Measurements from ENCODE around the gene IBTK.
"Not testable (repeated sequence)": the region's sequence is repeated elsewhere in the genome, so short reads cannot be mapped to it uniquely, and the experiment has no call there.

Gene IBTK

DNA sequence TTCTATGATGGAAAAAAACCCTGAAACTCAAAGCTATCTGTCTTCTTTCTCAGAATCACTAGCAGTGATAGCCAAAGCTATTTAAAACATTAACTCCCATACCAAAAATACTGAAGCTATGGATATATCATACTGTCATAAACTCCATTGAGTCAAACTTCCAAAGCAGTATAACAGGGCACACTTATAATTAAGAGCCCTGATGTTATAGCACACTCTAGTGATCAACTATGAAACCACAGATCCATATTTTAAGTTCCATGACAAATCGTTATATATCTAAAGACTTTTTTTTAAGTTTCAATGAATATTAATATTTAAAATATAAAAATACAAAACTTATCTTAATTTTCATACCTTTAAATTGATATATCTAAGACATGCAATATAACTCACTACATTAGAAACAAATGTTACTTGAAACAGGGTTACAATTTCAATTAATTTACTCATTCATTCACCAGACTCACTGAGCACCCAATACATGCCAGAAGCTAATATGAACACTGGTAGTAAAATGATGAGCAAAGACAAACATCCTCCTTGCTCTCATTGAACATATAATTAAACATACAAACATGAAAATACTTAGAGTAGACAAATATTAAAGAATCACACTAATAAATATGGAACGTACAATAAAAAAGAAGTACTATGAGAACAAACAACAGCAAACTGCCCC lies 69.3 kb downstream of the IBTK start:
- DNase-seq (ENCODE audit: extremely low read depth in 1 of 2, low read depth in 1 of 2) = no peak

DNA sequence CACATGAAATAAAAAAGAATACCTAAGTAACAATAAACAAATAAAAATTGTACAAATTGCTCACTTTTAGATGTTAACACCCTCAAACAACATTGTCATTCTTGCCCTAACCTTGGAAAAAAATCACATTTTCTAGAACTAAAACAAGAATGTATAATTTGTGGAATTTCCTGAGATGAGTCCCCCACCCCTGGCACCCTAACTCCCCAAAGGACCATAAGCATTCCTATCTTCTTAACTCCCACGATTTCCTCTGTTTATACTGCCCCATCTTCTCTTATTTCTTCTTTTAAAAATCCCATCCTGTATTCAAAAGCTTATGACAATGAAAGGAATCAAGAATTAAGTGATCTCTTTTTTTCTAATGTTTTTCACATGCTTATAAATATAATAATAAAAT lies 70.9 kb downstream of the IBTK start:
- DNase-seq (ENCODE audit: extremely low read depth in 1 of 2, low read depth in 1 of 2) = no peak

DNA sequence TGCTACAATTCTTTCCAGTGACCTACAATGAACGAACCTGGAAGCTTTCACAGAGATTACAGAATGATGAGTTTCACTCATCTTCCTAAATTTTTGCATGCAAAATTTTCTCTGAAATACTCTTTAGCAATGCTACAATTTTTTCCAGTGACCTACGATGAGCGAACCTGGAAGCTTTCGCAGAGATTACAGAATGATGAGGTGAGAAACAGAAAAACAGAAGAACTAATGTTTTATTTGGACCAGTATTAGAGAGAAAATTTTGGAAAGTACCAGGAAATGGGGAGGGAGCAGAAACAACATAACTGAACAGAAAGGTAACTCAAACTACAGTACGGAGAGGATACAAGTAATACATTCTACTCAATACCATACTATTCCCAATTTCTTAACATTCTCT lies 75.0 kb downstream of the IBTK start:
- DNase-seq (ENCODE audit: extremely low read depth in 1 of 2, low read depth in 1 of 2) = no peak

DNA sequence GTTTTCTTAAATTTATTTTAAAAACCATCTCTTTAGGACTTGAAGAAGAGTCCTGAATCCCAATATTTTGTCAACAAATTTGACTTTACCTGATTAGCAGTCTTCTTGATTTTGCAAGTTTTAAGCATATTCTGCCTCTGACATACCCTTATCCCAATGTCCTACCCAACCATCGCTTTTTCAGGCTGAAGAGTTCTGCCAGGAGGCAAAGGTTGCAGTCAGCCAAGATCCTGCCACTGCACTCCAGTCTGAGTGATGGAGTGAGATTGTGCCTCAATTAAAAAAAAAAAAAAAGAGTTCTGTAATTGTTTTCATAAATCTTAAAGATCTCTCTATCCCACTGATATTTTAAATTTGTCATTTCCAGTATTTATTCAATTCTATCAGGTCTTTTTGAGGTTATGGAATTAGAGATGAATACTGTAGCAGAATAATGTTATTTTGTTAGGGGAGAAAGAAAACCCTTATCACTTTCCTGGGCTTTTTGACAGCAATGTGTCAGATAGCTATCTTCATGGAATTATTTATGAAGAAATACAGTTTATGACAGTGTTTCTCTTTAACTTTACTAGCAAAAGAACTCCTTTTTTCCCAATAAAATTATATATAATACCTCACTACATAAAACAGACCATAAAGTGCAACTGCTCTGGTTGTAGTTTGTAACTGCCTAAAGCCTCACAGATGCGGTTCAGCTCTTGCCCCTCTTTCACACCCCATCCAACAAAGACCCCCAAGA lies 78.2 kb downstream of the IBTK start:
- DNase-seq (ENCODE audit: extremely low read depth in 1 of 2, low read depth in 1 of 2) = no peak

DNA sequence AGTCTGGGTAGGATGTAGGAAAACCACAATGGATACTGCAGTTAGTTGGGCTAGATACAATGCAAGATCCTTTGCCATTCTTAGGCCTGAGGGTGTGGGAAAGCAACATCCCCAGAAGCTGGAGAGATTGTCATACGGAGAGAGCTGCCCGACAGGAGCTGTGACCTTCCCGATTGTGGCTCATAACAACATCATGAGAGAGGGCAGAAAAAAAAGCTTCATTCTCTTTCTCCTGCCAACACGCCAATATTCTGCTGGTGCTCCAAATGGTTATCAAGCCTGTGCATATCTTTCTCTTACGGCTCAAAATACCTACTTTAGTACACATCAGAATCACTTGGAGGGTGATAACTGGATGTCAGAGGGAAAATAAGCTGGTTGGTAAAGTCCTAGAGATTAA lies 81.1 kb downstream of the IBTK start:
- no peak for DNase-seq (ENCODE audit: extremely low read depth in 1 of 2, low read depth in 1 of 2)

- no peak for DNase-seq (ENCODE audit: extremely low read depth in 1 of 2, low read depth in 1 of 2)
Measured at GRCh38 chr6:82160255-82160990, 87.1 kb downstream of the IBTK start.

DNA sequence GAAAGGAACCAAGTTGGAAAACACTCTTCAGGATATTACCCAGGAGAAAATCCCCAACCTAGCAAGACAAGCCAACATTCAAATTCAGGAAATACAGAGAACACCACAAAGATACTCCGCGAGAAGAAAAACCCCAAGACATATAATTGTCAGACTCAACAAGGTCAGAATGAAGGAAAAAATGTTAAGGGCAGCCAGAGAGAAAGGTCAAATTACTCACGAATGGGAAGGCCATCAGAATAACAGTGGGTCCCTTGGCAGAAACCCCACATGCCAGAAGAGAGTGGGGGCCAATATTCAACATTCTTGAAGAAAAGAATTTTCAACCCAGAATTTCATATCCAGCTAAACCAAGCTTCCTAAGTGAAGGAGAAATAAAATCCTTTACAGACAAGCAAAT lies 94.8 kb downstream of the IBTK start:
- not testable (repeated sequence) for DNase-seq (ENCODE audit: extremely low read depth in 1 of 2, low read depth in 1 of 2)

DNA sequence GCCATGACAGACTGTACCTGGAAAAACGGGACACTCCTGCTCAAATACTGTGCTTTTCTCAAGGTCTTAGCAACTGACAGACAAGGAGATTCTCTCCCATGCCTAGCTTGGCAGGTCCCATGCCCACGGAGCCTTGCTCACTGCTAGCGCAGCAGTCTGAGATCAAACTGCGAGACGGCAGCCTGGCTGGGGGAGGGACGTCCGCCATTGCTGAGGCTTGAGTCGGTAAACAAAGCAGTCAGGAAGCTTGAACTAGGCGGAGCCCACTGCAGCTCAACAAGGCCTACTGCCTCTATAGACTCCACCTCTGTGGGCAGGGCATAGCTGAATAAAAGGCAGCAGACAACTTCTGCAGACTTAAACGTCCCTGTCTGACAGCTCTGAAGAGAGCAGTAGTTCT lies 96.4 kb downstream of the IBTK start:
- not testable (repeated sequence) for DNase-seq (ENCODE audit: extremely low read depth in 1 of 2, low read depth in 1 of 2)

DNA sequence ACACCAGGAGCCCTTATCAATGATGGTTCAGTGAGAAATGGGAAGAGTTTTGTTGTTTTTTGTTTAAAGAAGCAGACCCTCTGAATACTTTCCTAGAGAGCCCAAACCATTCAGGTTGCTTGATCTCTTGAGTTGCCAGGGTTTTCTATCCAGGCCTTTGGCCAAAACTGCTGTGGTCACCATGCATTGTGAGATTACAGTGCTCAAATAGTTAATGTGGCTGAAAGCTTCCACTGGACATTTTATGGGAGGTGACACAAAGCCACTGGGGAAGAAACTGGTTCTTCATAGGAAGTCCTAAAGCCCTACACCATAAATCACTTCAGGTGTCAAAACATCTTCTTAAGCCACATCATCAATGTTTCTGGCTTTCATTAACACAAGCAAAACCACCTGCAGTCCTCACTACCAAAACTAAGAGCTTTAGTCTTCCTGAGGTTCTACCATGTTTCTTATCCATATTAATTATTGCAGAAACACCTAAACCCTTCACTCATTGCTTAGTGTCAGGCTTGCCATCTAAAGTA lies 101.6 kb downstream of the IBTK start:
- DNase-seq (ENCODE audit: extremely low read depth in 1 of 2, low read depth in 1 of 2) = no peak

DNA sequence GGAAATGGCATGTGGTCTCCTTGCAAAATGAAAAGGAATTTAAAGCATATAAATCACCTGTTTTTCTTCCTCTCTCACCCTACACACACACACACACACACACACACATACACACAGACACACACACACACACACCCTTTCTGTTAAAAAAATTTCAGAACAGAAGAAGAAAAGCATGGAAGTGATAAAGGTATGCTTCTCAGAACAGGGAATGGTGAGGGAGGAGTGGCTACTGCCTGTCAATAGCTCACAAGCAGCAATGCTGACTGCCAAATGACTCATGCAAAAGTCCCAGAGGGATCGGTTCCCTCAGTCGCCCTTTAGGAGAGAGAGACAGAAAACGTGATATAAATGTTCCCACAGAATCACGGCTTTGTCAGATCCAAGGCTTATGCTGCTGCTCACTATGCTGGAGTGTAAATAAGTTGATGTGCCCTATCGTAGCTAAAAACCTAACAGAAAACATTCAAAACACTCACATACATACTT lies 102.6 kb downstream of the IBTK start:
- DNase-seq (ENCODE audit: extremely low read depth in 1 of 2, low read depth in 1 of 2) = no peak

DNA sequence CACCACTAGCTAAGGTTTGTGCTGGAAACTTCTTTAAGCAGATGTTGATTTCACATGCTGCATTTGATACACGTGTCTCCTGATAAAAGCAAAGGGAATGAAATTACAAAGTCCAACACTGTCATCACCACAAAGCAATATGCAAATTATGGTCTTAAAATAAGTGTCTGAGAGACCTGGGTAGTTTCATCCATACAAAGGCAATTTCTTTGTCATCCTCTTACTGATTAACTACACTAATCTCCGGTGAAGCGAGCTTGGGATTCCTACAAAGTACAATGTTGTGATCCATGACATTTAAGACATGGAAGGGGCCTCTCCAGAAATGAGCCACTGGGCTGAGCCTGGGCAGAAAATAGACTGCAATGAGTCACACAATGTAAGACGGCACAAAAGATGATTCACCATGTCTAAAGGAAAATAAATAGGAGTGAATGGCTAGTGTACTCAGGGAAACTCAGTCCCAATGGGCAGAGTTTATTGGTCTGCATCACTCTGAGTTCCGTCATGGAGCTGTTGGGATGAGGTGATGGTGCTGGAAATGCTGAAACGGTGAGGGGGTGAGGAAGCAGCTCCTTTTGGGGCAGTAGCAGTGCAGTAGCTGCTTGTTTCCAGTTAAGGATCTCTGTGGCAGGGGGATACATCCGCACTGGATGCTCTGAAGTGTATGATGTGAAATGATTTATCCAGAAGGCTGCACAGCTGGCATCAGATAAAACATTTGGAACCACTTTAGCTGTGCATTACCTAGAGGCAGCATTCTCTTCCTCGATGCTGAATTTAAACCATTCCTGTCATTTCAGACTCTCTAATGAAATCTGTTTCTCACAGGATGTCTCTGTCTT lies 103.3 kb downstream of the IBTK start:
- DNase-seq (ENCODE audit: extremely low read depth in 1 of 2, low read depth in 1 of 2) = no peak

- no peak for DNase-seq (ENCODE audit: extremely low read depth in 1 of 2, low read depth in 1 of 2)
Measured at GRCh38 chr6:82143041-82143481, 104.5 kb downstream of the IBTK start.

DNA sequence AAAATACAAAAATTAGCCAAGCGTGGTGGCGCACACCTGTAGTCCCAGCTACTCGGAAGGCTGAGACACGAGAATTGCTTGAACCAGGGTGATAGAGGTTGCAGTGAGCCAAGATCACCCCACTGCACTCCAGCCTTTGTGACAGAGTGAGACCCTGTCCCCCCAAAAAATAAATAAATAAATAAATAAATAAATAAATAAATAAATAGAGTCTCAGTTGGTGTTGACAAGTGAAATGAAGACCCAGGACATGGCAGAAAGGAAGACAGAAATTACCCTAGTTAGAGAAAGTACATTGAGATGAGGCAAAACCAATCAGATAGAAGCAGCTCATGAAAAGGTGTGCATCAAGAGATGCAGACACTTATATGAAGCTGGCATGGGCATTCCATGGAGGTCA lies 105.0 kb downstream of the IBTK start:
- no peak for DNase-seq (ENCODE audit: extremely low read depth in 1 of 2, low read depth in 1 of 2)

- DNase-seq (ENCODE audit: extremely low read depth in 1 of 2, low read depth in 1 of 2) = no peak
Measured at GRCh38 chr6:82138075-82138791, 109.3 kb downstream of the IBTK start.

GRCh38 chr6:82131441-82131840 lies 116.1 kb downstream of the IBTK start:
- DNase-seq (ENCODE audit: extremely low read depth in 1 of 2, low read depth in 1 of 2) = no peak

DNA sequence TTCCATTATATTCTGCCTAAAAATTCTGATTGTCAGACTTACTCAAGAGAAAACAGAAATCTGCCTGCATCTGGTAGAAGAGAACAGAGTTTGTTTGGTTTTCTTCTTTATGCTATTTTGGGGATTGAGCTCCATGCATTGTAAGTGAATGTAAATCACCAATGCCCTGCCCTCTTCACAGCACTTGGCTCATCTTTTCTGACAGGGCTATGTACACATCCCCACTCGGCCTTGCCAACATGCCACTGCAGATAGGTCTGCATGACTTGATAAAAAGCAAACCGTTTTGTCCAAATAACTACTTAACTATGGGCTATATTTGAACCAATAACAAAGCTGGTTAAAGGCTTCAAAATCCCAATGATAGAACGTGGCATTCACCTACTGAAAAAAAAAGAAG lies 117.7 kb downstream of the IBTK start:
- DNase-seq (ENCODE audit: extremely low read depth in 1 of 2, low read depth in 1 of 2) = no peak

DNA sequence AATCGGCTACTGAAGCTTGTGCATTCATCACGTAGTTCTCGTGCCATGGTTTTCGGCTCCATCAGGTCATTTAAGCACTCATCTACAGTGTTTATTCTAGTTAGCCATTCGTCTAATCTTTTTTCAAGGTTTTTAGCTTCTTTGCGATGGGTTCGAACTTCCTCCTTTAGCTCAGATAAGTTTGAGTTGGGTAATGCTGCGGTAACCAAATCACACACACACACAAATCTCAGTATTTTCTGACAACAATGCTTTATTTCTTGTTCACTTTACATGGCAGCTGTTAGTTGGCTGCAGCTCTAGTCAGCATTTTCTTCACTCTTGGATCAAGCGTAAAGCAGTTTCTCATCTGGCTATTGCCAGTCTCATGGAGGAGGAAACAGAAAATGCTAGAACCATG lies 118.6 kb downstream of the IBTK start:
- not testable (repeated sequence) for DNase-seq (ENCODE audit: extremely low read depth in 1 of 2, low read depth in 1 of 2)

- no peak for DNase-seq (ENCODE audit: extremely low read depth in 1 of 2, low read depth in 1 of 2)
Measured at GRCh38 chr6:82123632-82124031, 123.9 kb downstream of the IBTK start.

Measured in activated CD8-positive, alpha-beta memory T cell treated with anti-CD3 and anti-CD28 coated beads for 1 hour (primary cell).